ENCODE data around the gene FOXO3.

The FOXO3 gene

GRCh38 chr6:108616973-108617372, 56.3 kb downstream of the FOXO3 start:
- TF ChIP-seq, protein P1, sequence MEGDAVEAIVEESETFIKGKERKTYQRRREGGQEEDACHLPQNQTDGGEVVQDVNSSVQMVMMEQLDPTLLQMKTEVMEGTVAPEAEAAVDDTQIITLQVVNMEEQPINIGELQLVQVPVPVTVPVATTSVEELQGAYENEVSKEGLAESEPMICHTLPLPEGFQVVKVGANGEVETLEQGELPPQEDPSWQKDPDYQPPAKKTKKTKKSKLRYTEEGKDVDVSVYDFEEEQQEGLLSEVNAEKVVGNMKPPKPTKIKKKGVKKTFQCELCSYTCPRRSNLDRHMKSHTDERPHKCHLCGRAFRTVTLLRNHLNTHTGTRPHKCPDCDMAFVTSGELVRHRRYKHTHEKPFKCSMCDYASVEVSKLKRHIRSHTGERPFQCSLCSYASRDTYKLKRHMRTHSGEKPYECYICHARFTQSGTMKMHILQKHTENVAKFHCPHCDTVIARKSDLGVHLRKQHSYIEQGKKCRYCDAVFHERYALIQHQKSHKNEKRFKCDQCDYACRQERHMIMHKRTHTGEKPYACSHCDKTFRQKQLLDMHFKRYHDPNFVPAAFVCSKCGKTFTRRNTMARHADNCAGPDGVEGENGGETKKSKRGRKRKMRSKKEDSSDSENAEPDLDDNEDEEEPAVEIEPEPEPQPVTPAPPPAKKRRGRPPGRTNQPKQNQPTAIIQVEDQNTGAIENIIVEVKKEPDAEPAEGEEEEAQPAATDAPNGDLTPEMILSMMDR (IDR thresholded peaks at IDR 0.05; ENCODE audit: insufficient read depth, low read length, poor library complexity, severe bottlenecking) = no peak
- DNase-seq (ENCODE audit: extremely low read depth, insufficient read length) = no peak
- H3K27me3 ChIP-seq (replicated peaks; ENCODE audit: control insufficient read depth, insufficient read depth, low read length) = no peaks in the 10 kb centered on the region
- H3K36me3 ChIP-seq (ENCODE audit: control insufficient read depth, insufficient read depth, low read length) = no peaks in the 10 kb centered on the region
- H3K4me3 ChIP-seq (replicated peaks; ENCODE audit: low read depth, low read length) = no peak overlapping the region

- DNase-seq (ENCODE audit: extremely low read depth, insufficient read length) = no peak
Measured at GRCh38 chr6:108618623-108619152, 58.0 kb downstream of the FOXO3 start.

GRCh38 chr6:108619431-108620197, 58.9 kb downstream of the FOXO3 start:
- Histone ChIP-seq H3K27me3 (replicated peaks; ENCODE audit: control insufficient read depth, insufficient read depth, low read length) (no peaks in the 10 kb centered on the region), H3K4me3 (replicated peaks; ENCODE audit: low read depth, low read length) (peak overlapping the region; percentile 6; the same call in 1 of the 2 replicates), H3K36me3 (ENCODE audit: control insufficient read depth, insufficient read depth, low read length) (no peaks in the 10 kb centered on the region)
- DNase-seq (ENCODE audit: extremely low read depth, insufficient read length) = no peak
- TF ChIP-seq, protein P1 (IDR thresholded peaks at IDR 0.05; ENCODE audit: insufficient read depth, low read length, poor library complexity, severe bottlenecking) = no peak

More at GRCh38 chr6:108618623-108619152, 58.0 kb downstream of the FOXO3 start:
- Histone ChIP-seq H3K4me3 (replicated peaks; ENCODE audit: low read depth, low read length) (peak overlapping the region; percentile 5; the same call in 1 of the 2 replicates), H3K36me3 (ENCODE audit: control insufficient read depth, insufficient read depth, low read length) (no peaks in the 10 kb centered on the region), H3K27me3 (replicated peaks; ENCODE audit: control insufficient read depth, insufficient read depth, low read length) (no peaks in the 10 kb centered on the region)
- TF ChIP-seq, protein P1 (IDR thresholded peaks at IDR 0.05; ENCODE audit: insufficient read depth, low read length, poor library complexity, severe bottlenecking) = no peak

GRCh38 chr6:108621117-108621516, 60.4 kb downstream of the FOXO3 start:
- DNase-seq (ENCODE audit: extremely low read depth, insufficient read length) = no peak
- TF ChIP-seq, protein P1 (IDR thresholded peaks at IDR 0.05; ENCODE audit: insufficient read depth, low read length, poor library complexity, severe bottlenecking) = no peak
- Histone ChIP-seq H3K4me3 (replicated peaks; ENCODE audit: low read depth, low read length) (no peak overlapping the region), H3K27me3 (replicated peaks; ENCODE audit: control insufficient read depth, insufficient read depth, low read length) (no peaks in the 10 kb centered on the region), H3K36me3 (ENCODE audit: control insufficient read depth, insufficient read depth, low read length) (no peaks in the 10 kb centered on the region)

- TF ChIP-seq, protein P1 (IDR thresholded peaks at IDR 0.05; ENCODE audit: insufficient read depth, low read length, poor library complexity, severe bottlenecking) = no peak
- no peak for DNase-seq (ENCODE audit: extremely low read depth, insufficient read length)
- Histone ChIP-seq H3K4me3 (replicated peaks; ENCODE audit: low read depth, low read length) (no peak overlapping the region), H3K36me3 (ENCODE audit: control insufficient read depth, insufficient read depth, low read length) (no peaks in the 10 kb centered on the region), H3K27me3 (replicated peaks; ENCODE audit: control insufficient read depth, insufficient read depth, low read length) (no peaks in the 10 kb centered on the region)
Measured at GRCh38 chr6:108622641-108623298, 62.1 kb downstream of the FOXO3 start.
